ENCODE measurements around the gene CD1E.
A peak's percentile ranks its signal among the peaks of the same experiment; 100 is the strongest.
"Not testable (repeated sequence)": the region's sequence is repeated elsewhere in the genome, so short reads cannot be mapped to it uniquely, and the experiment has no call there.

The CD1E gene

DNA sequence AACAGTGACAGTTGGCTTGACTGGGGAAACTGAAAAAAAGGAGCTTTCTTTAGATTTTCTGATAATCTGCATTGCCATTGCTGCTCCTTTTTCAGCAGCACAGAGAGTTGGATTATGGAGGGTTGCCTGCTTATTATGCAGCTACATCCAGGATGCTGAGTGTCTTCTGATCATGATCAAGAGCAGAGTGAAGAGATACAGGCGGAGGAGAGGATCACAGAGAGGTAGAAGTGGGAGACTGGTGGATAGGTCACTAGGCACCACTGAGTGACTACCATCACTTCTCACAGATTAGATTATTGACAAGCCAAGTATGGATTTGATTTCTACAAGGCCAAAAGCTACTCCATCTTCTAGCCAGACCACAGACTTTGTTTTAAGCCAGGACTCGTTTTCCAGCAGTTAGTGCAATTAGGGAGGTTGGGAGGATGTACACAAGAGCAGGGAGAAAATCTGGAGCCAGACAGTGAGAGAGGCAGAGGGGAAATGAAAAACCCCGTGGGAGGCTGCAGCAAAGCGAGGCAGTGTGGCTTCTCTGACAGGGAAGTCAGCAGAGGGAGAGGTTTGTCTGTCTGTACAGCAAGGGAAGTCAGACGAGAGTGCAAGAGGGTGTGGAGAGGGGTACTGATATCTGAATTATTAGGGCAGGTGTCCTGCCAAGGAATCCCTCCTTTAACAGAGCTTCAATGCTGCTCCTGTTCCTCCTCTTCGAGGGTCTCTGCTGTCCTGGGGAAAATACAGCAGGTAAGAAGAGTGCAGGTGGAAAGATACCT, at the start of gene CD1E:
TSS of gene CD1E (plus strand) at position 592 of the 773 bp plus-strand sequence. CDS start at position 687, 95 bp downstream.
- no peak for DNase-seq (ENCODE audit: insufficient read length, low spot score)
- FAIRE-seq = no peak

DNA sequence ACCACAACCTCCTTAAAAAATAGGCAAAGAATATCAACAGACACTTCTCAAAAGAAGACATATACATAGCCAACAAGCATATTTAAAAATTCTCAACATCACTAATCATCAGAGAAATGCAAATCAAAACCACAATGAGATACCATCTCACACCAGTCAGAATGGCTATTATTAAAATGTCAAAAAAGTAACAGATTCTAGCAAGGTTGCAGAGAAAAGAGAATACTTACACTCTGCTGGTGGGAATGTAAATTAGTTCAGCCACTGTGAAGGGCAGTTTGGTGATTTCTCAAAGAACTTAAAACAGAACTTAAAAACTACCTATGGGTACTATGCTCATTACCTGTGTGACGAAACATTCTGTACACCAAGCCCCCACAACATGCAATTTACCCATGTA, 43.1 kb upstream of the CD1E start:
- DNase-seq (ENCODE audit: insufficient read length, low spot score) = no peak
- FAIRE-seq = no peak

DNA sequence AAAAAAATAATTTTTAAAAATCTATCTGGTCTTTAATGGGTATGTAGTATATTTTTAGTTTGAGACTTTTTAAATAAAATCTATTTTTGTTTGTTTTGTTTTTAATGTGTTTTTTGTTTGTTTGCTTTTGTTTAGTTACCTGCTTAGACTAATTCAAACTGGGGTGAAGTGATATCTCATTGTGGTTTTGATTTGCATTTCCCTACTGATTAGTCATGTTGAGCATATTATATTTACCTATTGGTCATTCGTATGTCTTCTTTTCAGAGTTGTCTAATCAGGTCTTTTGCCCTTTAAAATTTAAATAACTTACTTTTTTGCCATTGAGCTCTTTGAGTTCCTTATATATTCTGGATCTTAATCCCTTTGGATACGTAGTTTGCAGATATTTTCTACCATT, 42.6 kb upstream of the CD1E start:
- DNase-seq (ENCODE audit: insufficient read length, low spot score) (no peak), FAIRE-seq (no peak)

DNA sequence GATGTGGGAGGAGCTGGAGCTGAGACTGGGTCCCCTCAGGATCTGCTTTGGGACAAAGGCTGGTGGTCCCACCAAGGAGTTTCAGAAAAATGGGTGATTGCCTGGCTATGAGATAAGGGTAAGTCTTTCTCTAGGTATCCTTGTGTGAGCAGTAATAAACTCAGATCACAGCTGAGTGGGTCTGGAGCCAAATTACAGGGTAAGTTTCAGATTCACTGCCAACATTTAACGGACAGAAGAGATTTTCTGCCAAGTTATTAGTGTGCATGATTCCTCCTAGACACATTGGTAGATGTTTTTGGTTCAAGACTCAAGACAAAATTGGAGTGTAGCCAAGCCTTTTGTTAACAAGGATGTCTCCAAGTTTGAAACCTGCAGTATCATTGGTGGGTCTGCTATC, 29.8 kb upstream of the CD1E start:
- FAIRE-seq (no peak), DNase-seq (ENCODE audit: insufficient read length, low spot score) (no peak)

DNA sequence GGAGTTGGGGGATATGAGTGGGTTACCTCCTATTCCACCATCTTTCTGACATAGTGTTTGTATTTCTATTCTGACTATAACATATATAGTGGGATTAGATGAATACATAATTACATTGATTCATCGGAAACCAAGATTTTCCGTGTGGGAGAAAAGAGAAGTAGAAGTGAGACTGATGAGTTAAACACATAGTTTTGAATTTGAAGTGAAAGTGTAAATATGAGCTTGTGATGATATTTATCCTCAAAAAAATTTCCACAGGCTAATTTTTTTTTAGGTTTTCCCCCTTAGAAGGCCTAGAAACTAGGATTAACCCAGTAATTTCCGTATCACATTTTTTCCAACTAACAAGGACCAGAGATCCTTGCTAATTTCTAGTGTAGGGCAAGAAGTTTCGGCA, 29.3 kb upstream of the CD1E start:
- DNase-seq (ENCODE audit: insufficient read length, low spot score) (no peak), FAIRE-seq (no peak)

DNA sequence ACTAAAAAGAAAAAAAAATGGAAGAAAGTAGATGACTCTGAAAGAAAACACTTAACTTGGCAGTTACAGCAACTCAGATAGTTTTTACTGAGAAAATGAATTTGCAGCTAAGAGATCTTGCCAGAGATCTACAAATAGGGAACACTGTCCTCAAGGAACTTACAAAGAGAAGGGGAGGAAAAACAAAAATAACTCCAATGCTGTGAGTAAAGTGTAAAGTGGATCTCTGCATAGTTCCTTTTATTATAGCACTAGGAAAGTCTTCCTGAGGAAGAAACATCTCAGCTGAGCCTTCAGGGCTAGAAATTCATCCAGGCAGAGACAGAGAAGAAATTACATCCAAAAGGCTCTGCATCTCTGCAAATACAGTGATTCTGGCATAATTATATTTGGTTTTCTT, 26.2 kb upstream of the CD1E start:
- no peak for FAIRE-seq
- no peak for DNase-seq (ENCODE audit: insufficient read length, low spot score)

DNA sequence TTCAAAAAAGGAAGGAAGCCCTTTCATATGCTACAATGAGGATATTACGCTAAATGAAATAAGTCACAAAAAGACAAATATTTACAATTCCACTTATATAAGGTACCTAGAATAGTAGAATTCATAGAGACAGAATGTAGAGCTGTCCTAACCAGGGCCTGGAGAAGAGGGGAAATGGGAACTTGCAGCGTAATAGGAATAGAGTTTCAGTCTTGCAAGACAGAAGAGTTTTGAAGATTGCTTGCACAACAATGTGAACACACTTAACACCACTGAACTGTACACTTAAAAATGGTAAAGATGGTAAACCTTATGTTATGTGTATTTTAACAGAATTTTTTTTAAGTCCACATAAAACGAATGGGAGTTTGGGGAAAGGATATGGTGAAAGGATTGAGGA, 25.3 kb upstream of the CD1E start:
- FAIRE-seq (no peak), DNase-seq (ENCODE audit: insufficient read length, low spot score) (no peak)

DNA sequence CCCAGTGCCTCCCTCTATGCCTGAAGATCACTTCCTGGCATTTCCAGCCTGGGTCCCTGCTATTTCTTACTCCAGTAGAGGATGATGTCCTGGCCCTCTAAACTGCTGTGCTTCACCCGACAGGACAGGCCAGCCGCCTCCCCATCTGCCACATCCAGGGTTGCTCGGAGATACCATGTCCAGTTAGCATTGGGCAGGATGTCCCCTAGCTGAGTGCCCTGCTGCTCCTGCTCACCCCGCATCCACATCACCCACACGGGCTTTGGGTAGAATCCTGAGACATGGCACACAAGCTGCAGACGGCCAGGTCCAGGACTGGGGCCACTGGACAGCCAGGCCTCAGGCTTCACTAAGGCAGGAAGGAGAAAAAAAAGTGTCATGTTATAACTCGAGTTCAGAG, 24.4 kb upstream of the CD1E start:
- FAIRE-seq (no peak), DNase-seq (ENCODE audit: insufficient read length, low spot score) (no peak)

DNA sequence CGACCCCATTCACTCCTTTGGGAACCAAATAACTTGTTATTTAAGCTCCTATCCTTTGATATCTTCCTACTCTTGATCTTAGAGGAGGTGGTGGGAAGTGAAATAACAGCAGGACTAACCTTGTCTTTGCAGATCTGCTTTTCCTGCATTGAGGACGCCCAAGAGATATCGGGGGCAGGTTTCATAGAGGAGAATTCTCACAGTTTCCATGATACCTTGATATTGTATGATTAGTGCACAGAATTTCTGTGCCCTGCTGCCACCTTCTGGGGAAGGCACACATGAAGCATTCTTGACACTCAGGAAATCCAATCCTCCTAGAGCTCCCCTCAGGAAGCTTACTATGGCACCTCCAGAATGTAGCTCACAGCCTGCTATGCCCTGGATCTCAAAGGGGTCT, 24.0 kb upstream of the CD1E start:
- DNase-seq (ENCODE audit: insufficient read length, low spot score) (no peak), FAIRE-seq (peak; percentile 73)

DNA sequence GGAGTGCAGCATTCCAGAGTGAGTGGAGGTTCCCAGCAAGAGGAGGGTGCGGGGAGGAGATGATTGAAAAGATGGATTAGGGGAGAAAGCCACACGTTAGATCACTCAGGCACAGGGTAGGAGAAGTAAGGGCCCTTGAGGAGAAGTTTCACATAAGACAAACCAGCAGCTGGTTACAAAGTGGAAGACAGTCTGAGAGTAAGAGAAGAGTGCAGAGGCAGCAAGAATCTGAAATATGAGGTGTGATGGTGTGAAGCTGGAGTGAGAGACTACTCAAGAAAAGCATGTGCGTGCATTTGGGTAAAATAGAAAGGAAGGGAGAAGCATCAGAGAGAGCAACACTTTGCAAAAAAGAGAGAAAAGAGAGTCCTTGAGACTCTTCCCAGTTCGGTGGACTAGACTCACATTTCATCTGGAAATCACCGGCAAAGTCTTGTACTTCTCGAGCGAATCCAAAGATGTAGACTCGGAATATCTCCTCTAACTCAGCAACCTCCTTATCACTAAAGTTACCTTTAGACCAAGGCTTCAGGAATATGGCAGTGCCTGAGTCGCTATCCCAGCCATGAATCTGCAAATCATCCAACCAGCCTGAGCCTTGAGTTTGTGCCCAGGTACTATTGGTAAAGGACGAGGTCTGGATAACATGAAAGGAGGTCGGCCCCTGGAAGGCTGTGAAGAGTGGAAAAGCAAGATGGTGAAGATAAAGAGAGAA, 23.1 kb upstream of the CD1E start:
- DNase-seq (ENCODE audit: insufficient read length, low spot score) (no peak), FAIRE-seq (no peak)

DNA sequence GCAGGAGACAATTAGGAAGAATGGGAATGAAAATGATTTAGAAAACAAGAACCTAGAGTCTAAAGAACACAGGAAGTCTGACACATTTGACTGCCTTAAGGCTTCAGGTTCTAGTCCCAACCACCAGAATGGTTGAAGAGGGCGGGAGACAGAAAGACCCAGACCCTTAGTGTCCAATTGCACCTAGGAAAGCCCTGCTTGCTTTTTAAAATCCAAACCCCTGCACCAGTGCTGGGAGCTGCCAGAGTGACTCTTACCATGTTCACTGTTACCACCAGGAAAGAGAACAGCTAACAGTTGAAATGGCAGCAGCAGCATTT, 22.6 kb upstream of the CD1E start:
- FAIRE-seq (no peak), DNase-seq (ENCODE audit: insufficient read length, low spot score) (no peak)

DNA sequence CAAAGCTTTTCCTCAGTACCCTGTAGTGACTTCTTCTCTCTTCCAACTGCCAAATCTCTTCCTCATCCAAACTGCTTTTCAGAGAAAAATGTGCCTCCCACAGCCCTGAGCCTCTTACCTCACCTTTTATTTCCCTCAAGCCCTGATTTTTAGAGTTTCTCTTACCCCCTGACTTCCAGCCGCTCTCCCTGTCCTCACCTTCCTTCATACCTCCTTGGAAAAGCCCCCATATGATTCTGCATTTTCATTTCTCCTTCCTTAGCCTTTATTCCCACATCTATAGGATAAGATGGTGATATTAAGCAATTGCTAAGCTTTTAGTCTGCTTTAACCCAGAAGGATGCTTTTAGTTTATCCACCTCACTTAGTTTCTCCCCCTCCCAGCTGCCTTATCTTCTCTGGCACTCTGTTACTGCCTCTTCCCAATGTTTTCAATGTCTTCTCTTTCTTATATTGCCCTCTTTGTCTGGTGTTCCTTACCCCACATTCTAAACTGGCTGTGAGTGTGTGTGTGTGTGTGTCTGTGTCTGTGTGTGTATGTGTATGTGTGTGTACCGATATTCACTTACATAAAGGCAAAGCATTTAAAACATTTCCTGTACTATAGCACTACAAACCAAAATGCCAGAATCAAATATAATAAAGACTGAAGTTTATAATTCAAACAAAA, 22.1 kb upstream of the CD1E start, which contains the start of gene CD1B:
TSS of gene CD1B (minus strand) at position 51 of the 670 bp plus-strand sequence. CDS start 108 bp downstream, outside the sequence.
- no peak for FAIRE-seq
- no peak for DNase-seq (ENCODE audit: insufficient read length, low spot score)

DNA sequence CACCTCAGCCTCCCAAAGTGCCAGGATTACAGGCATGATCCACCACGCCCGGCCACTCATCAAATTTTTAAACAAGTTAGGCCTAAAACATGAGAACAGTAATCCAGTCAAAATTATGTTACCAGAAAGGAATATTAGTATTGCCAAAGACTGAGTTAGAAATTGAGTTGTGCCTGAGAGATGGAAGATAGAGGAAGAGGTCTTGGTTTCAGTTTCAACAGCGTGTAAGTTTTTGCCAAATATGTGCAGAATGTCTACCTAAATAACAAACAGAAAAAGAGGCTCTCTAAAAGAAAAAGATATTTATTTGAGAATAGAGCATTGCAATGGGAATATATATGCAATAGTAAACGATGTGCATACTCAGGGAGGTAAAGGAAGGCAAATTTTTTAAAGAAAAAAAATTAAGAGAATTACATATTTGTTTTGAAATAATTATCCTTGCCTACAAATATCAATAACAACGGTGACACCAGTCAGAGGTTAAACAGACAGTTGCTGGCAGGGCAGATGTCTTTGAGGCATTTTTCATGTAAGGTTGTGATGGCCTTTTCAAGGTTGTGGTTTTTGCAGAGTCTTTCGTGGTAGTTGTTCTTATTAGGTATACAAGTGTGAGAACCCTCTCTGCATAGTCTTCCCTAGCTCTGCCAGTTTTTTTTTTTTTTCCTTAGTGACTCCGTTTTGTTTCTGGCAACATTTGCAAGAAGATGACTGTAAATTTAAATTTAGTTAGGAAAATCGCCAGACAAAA, 20.1 kb upstream of the CD1E start:
- FAIRE-seq = no peak

DNA sequence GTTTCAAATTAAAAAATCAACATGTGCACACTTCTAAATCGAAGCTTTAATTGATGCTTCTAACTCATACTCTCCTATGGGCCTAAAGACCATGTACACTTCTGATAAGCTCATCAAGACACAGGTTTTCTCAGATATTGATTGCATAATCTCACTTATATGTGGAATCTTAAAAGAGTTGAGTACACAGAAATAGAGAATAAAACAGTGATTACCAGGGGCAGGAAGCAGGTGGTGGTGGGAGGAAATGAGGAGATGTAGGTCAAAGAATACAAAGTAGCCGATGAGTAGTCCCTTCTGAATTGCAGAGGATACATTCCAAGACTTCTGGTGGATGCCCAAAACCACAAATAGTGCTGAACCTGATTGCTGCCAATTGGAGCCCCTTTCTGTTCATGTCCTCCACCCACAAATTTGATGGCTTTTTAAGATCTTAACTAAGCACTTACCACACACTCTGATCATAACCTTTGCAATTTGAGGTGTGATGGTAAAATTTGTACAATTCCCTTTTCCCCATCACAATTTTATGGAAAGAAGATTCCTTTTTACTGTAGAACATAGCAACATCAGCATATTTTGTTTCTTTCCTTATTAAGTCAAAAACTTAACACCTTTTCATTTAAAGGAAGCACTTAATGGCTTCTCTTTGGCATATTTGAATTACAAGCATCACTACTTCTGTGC, 19.0 kb upstream of the CD1E start:
- no peak for DNase-seq (ENCODE audit: insufficient read length, low spot score)
- no peak for FAIRE-seq

More for the DNA sequence above, 20.1 kb upstream of the CD1E start:
- no peak for DNase-seq (ENCODE audit: insufficient read length, low spot score)

DNA sequence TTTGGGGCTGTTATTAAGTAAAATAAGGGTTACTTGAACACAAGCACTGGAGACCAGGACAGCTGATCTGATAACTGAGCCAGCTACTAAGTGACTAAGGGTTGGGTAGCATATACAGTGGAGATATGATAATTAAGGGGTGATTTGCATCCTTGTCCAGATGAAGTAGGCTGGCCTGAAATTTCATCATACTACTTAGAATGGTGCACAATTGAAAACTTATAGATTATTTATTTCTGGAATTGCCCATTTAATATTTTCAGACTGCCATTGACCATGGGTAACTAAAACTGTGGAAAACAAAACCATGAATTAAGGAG, 18.5 kb upstream of the CD1E start:
- DNase-seq (ENCODE audit: insufficient read length, low spot score) (no peak), FAIRE-seq (no peak)

DNA sequence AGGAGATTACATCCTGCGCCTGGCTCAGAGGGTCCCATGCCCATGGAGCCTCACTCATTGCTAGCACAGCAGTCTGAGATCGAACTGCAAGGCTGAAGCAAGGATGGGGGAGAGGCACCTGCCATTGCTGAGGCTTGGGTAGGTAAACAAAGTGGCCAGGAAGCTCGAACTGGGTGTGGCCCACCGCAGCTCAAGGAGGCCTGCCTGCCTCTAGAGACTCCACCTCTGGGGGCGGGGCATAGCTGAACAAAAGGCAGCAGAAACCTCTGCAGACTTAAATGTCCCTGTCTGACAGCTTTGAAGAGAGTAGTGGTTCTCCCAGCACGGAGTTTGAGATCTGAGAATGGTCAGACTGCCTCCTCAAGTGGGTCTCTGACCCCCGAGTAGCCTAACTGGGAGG, 17.3 kb upstream of the CD1E start:
- not testable (repeated sequence) for FAIRE-seq; DNase-seq (ENCODE audit: insufficient read length, low spot score)

DNA sequence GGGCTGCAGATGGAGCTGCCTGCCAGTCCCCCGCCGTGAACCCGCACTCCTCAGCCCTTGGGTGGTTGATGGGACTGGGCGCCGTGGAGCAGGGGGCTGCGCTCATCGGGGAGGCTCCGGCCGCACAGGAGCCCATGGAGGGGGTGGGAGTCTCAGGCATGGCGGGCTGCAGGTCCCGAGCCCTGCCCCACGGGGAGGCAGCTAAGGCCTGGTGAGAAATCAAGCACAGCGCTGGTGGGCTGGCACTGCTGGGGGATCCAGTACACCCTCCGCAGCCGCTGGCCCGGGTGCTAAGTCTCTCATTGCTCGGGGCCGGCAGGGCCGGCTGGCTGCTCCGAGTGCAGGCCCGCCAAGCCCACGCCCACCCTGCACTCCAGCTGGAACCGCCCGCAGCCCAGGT, 4.7 kb upstream of the CD1E start:
- DNase-seq (ENCODE audit: insufficient read length, low spot score); FAIRE-seq: not testable (repeated sequence)

DNA sequence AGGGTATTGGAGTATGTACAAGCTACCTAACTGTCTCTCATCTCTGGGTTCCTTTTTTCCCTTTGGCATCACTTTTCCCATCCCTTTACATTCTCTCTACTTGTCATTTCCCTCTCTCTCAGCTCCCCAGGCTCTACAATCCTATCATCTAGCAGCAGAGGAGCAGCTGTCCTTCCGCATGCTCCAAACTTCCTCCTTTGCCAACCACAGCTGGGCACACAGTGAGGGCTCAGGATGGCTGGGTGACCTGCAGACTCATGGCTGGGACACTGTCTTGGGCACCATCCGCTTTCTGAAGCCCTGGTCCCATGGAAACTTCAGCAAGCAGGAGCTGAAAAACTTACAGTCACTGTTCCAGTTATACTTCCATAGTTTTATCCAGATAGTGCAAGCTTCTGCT, 561 bp downstream of the CD1E start:
- FAIRE-seq = no peak
- no peak for DNase-seq (ENCODE audit: insufficient read length, low spot score)

DNA sequence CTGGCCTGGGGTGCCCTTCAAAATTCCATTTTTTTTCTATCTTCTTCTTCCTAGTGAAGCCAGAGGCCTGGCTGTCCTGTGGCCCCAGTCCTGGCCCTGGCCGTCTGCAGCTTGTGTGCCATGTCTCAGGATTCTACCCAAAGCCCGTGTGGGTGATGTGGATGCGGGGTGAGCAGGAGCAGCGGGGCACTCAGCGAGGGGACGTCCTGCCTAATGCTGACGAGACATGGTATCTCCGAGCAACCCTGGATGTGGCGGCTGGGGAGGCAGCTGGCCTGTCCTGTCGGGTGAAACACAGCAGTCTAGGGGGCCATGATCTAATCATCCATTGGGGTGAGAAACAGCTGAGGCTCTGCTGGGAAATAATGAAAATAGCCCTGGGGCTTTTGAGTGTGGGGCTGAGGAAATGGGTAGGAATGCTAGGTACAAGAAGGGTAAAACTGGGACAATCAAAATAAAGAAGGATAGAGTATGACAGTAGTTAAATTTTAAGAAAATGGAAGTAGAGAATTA, 2.1 kb downstream of the CD1E start:
- FAIRE-seq (no peak), DNase-seq (ENCODE audit: insufficient read length, low spot score) (no peak)

DNA sequence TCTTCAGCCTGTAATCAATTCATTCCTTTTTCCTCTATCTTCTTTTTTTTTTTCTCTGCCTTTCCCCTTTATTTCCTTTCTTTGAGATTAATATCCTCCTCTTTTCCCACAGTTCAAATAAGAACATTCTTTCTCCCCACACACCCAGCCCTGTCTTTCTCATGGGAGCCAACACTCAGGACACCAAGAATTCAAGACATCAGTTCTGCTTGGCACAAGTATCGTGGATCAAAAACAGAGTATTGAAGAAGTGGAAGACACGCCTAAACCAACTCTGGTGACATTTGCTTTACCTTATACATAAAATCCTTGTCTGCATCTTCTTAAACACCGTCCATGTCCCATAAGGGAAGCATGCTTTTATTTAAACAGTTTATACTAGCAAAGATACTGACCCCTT, 2.9 kb downstream of the CD1E start:
- FAIRE-seq (no peak), DNase-seq (ENCODE audit: insufficient read length, low spot score) (no peak)
